Duodenal mucosa (tissue), 2 donors: ENCODE results near the gene ZNF283.
A peak's percentile ranks its signal among the peaks of the same experiment; 100 is the strongest.
"Not testable (repeated sequence)": the region's sequence is repeated elsewhere in the genome, so short reads cannot be mapped to it uniquely, and the experiment has no call there.

Experiments used
- H3K27ac ChIP-seq: one replicate; pipeline ENCODE4 v1.7.0; 2013; ENCODE audit warnings: low read depth, low read length
- H3K27me3 ChIP-seq, 2 donors: one replicate each; pipeline ENCODE4 v1.7.0; 2013; ENCODE audit warnings: low read length in 2 of 2, control low read depth in 1 of 2; ENCODE audit not compliant: insufficient read depth in 2 of 2, control insufficient read depth in 1 of 2
- H3K36me3 ChIP-seq, 2 donors: one replicate each; pipeline ENCODE4 v1.7.0; 2013; ENCODE audit warnings: low read length in 2 of 2, control low read depth in 1 of 2; ENCODE audit not compliant: insufficient read depth in 2 of 2, control insufficient read depth in 1 of 2
- H3K4me1 ChIP-seq, 2 donors: one replicate each; pipeline ENCODE4 v1.7.0; 2013; ENCODE audit warnings: low read length in 2 of 2, control low read depth in 1 of 2; ENCODE audit not compliant: insufficient read depth in 2 of 2, control insufficient read depth in 1 of 2
- H3K4me3 ChIP-seq, 2 donors: one replicate each; pipeline ENCODE4 v1.7.0; 2013; ENCODE audit warnings: low read length in 2 of 2, low read depth in 1 of 2
- H3K9ac ChIP-seq, 2 donors: one replicate each; pipeline ENCODE4 v1.7.0; 2013; ENCODE audit warnings: low read length in 2 of 2, low read depth in 1 of 2
- H3K9me3 ChIP-seq, 2 donors: one replicate each; pipeline ENCODE4 v1.7.0; 2013; ENCODE audit warnings: low read length in 2 of 2, control low read depth in 1 of 2; ENCODE audit not compliant: control insufficient read depth in 1 of 2

ZNF283 gene

GRCh38 chr19:43799502-43800142 is 27.5 kb upstream of the ZNF283 start:
- no peaks in the 10 kb centered on the region for H3K9me3 ChIP-seq
- H3K4me3 ChIP-seq, result no peak overlapping the region
- H3K27ac ChIP-seq, result no peak overlapping the region
- peak overlapping the region in 1 of 2 donors; percentile 12 for H3K9ac ChIP-seq
- peaks cover 0 to 6% of the 10 kb centered on the region in 2 donors for H3K27me3 ChIP-seq
- H3K36me3 ChIP-seq, result no peaks in the 10 kb centered on the region
- H3K4me1 ChIP-seq, result peaks cover 6 to 11% of the 10 kb centered on the region in 2 donors

- no peak within 1 kb of the TSS for H3K27ac ChIP-seq
- no peak within 1 kb of the TSS for H3K9ac ChIP-seq
- peaks cover 6 to 11% of the 10 kb centered on the region in 2 donors for H3K4me1 ChIP-seq
- no peaks in the 10 kb centered on the region for H3K36me3 ChIP-seq
- no peak within 1 kb of the TSS for H3K4me3 ChIP-seq
- peaks cover 0 to 6% of the 10 kb centered on the region in 2 donors for H3K27me3 ChIP-seq
- H3K9me3 ChIP-seq, result no peaks in the 10 kb centered on the region
Measured at GRCh38 chr19:43802216-43802951, 24.7 kb upstream of the ZNF283 start, which contains the start of gene LYPD5. LYPD5 (minus strand) TSS chr19:43802447; CDS start chr19:43802380, 67 bp downstream.

GRCh38 chr19:43804432-43804831 is 22.7 kb upstream of the ZNF283 start:
- Histone ChIP-seq H3K9ac (no peak overlapping the region), H3K4me1 (no peaks in the 10 kb centered on the region), H3K36me3 (no peaks in the 10 kb centered on the region), H3K9me3 (no peaks in the 10 kb centered on the region), H3K27me3 (peaks cover 0 to 3% of the 10 kb centered on the region in 2 donors), H3K27ac (no peak overlapping the region), H3K4me3 (no peak overlapping the region)

- H3K9ac ChIP-seq, H3K27ac ChIP-seq, H3K27me3 ChIP-seq, H3K4me1 ChIP-seq, H3K4me3 ChIP-seq, H3K9me3 ChIP-seq, H3K36me3 ChIP-seq: not testable (repeated sequence)
Measured at GRCh38 chr19:43806401-43806800, 20.7 kb upstream of the ZNF283 start.

- no peak overlapping the region for H3K4me3 ChIP-seq
- H3K27ac ChIP-seq, result no peak overlapping the region
- H3K9me3 ChIP-seq, result no peaks in the 10 kb centered on the region
- no peaks in the 10 kb centered on the region for H3K36me3 ChIP-seq
- H3K27me3 ChIP-seq, result peaks cover 0 to 3% of the 10 kb centered on the region in 2 donors
- no peaks in the 10 kb centered on the region for H3K4me1 ChIP-seq
- no peak overlapping the region for H3K9ac ChIP-seq
Measured at GRCh38 chr19:43806848-43807247, 20.3 kb upstream of the ZNF283 start.

- H3K4me3 ChIP-seq, result no peak overlapping the region
- H3K36me3 ChIP-seq, result no peaks in the 10 kb centered on the region
- no peaks in the 10 kb centered on the region for H3K4me1 ChIP-seq
- no peak overlapping the region for H3K27ac ChIP-seq
- H3K9ac ChIP-seq, result no peak overlapping the region
- no peaks in the 10 kb centered on the region for H3K9me3 ChIP-seq
- peaks cover 0 to 3% of the 10 kb centered on the region in 2 donors for H3K27me3 ChIP-seq
Measured at GRCh38 chr19:43807651-43808050, 19.5 kb upstream of the ZNF283 start.

GRCh38 chr19:43809762-43810696 is 17.1 kb upstream of the ZNF283 start:
- H3K36me3 ChIP-seq, result no peaks in the 10 kb centered on the region
- H3K4me1 ChIP-seq, result no peaks in the 10 kb centered on the region
- no peaks in the 10 kb centered on the region for H3K9me3 ChIP-seq
- peaks cover 0 to 3% of the 10 kb centered on the region in 2 donors for H3K27me3 ChIP-seq
- no peak overlapping the region for H3K27ac ChIP-seq
- H3K9ac ChIP-seq, result no peak overlapping the region
- H3K4me3 ChIP-seq, result no peak overlapping the region

GRCh38 chr19:43811837-43812236 is 15.3 kb upstream of the ZNF283 start:
- no peaks in the 10 kb centered on the region for H3K4me1 ChIP-seq
- H3K4me3 ChIP-seq, result no peak overlapping the region
- H3K27ac ChIP-seq, result no peak overlapping the region
- peaks cover 0 to 3% of the 10 kb centered on the region in 2 donors for H3K27me3 ChIP-seq
- H3K36me3 ChIP-seq, result no peaks in the 10 kb centered on the region
- no peak overlapping the region for H3K9ac ChIP-seq
- no peaks in the 10 kb centered on the region for H3K9me3 ChIP-seq

- H3K9me3 ChIP-seq, result no peaks in the 10 kb centered on the region
- no peak overlapping the region for H3K9ac ChIP-seq
- H3K27ac ChIP-seq, result no peak overlapping the region
- no peak overlapping the region for H3K4me3 ChIP-seq
- H3K27me3 ChIP-seq, result peaks cover 0 to 3% of the 10 kb centered on the region in 2 donors
- H3K36me3 ChIP-seq, result no peaks in the 10 kb centered on the region
- no peaks in the 10 kb centered on the region for H3K4me1 ChIP-seq
Measured at GRCh38 chr19:43812259-43812658, 14.9 kb upstream of the ZNF283 start.

GRCh38 chr19:43812688-43813087 is 14.4 kb upstream of the ZNF283 start:
- H3K4me3 ChIP-seq, result no peak overlapping the region
- H3K9ac ChIP-seq, result no peak overlapping the region

More at GRCh38 chr19:43812688-43813087, 14.4 kb upstream of the ZNF283 start:
- H3K27ac ChIP-seq, result no peak overlapping the region
- peaks cover 0 to under 1% of the 10 kb centered on the region in 2 donors for H3K27me3 ChIP-seq
- no peaks in the 10 kb centered on the region for H3K4me1 ChIP-seq
- no peaks in the 10 kb centered on the region for H3K36me3 ChIP-seq
- no peaks in the 10 kb centered on the region for H3K9me3 ChIP-seq
